DOHH2 (cell line): ENCODE data around the gene CCNL1.

Experiments
- H3F3A ChIP-seq: fragments of 200-600 bp; sonication (generic), shearing (Covaris generic); 2 replicates; pipeline ENCODE4 v1.6.0; 2016; ENCODE audit warnings: antibody characterized with exemption, mild to moderate bottlenecking; ENCODE audit not compliant: control insufficient read depth, insufficient read depth
- H3K27ac ChIP-seq: fragments of 200-600 bp; sonication (generic); 2 replicates; pipeline ENCODE4 v1.5.1; 2014; ENCODE audit warnings: low read depth, mild to moderate bottlenecking, low read length, moderate library complexity
- H3K27me3 ChIP-seq: fragments of 200-600 bp; sonication (generic); 2 replicates; pipeline ENCODE4 v1.6.1; 2014; ENCODE audit warnings: mild to moderate bottlenecking, low read length, mixed read lengths; ENCODE audit not compliant: control insufficient read depth
- H3K36me3 ChIP-seq: fragments of 200-600 bp; sonication (generic); 2 replicates; pipeline ENCODE4 v1.6.1; 2014; ENCODE audit warnings: mild to moderate bottlenecking, low read length, moderate library complexity, mixed read lengths; ENCODE audit not compliant: control insufficient read depth
- H3K4me1 ChIP-seq: fragments of 200-600 bp; sonication (generic); 2 replicates; pipeline ENCODE4 v1.6.1; 2014; ENCODE audit warnings: mild to moderate bottlenecking, low read length, mixed read lengths; ENCODE audit not compliant: control insufficient read depth
- H3K4me2 ChIP-seq: fragments of 200-600 bp; sonication (generic); 2 replicates; pipeline ENCODE4 v1.6.0; 2014; ENCODE audit warnings: mild to moderate bottlenecking, low read length, moderate library complexity
- H3K4me3 ChIP-seq: fragments of 200-600 bp; sonication (generic); 2 replicates; pipeline ENCODE4 v1.5.1; 2014; ENCODE audit warnings: mild to moderate bottlenecking, low read length, mixed read lengths
- H3K79me2 ChIP-seq: fragments of 200-600 bp; sonication (generic); 2 replicates; pipeline ENCODE4 v1.6.1; 2014; ENCODE audit warnings: mild to moderate bottlenecking, low read length, mixed read lengths; ENCODE audit not compliant: control insufficient read depth
- H3K9me2 ChIP-seq: fragments of 200-600 bp; sonication (generic); replicated peaks from 2 replicates; pipeline ENCODE4 v1.6.1; 2014; ENCODE audit warnings: mild to moderate bottlenecking, low read length, mixed read lengths; ENCODE audit not compliant: control insufficient read depth
- H3K9me3 ChIP-seq: fragments of 200-600 bp; sonication (generic); 2 replicates; pipeline ENCODE4 v1.6.1; 2014; ENCODE audit warnings: antibody characterized with exemption, low read length, mixed read lengths; ENCODE audit not compliant: control insufficient read depth, insufficient read depth
- H4K20me1 ChIP-seq: fragments of 200-600 bp; sonication (generic); 2 replicates; pipeline ENCODE4 v1.6.0; 2014; ENCODE audit warnings: low read depth, mild to moderate bottlenecking, antibody characterized with exemption, low read length, moderate library complexity; ENCODE audit not compliant: control insufficient read depth, insufficient read depth
- CTCF ChIP-seq: fragments of 200-600 bp; sonication (generic); IDR thresholded peaks from one replicate; pipeline ENCODE4 v1.5.1; 2014; ENCODE audit warnings: antibody characterized with exemption, mild to moderate bottlenecking, low read depth, low read length; ENCODE audit not compliant: poor library complexity, severe bottlenecking
- EZH2phosphoT487 ChIP-seq: fragments of 200-600 bp; sonication (generic); IDR thresholded peaks from 2 replicates; pipeline ENCODE4 v1.6.1; 2017; ENCODE audit warnings: borderline replicate concordance, mild to moderate bottlenecking, antibody characterized with exemption, low read length, moderate library complexity, mixed read lengths

The CCNL1 gene

DNA sequence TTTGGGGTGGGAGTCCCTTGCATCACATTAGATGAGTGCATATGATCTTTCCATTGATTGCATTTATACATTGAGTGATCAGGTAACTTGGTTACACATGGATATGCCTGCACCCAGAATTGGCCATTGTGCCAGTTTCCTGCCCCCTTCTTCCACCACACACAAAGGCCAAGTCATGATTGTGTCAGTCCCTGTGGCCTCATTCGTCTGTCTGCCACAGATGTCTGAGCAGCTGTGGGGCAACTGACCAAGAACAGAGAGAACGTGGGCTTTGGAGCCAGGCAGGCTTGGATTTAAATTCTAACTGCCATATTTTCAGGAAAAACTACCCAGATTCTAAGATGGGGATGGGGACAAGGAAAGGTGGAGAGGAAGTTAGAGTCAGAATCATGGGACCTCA, 27.0 kb downstream of the CCNL1 start:
- TF ChIP-seq EZH2phosphoT487 (no peak), CTCF (no peak)
- Histone ChIP-seq H3K9me2 (no peaks in the 10 kb centered on the region), H3K36me3 (no peaks in the 10 kb centered on the region), H3K4me2 (no peak overlapping the region), H3F3A (no peaks in the 10 kb centered on the region), H3K27ac (no peak overlapping the region), H3K27me3 (no peaks in the 10 kb centered on the region), H3K9me3 (no peaks in the 10 kb centered on the region), H3K4me1 (peaks cover 40% of the 10 kb centered on the region), H4K20me1 (no peaks in the 10 kb centered on the region), H3K4me3 (no peak overlapping the region), H3K79me2 (no peaks in the 10 kb centered on the region)

GRCh38 chr3:157132341-157132740, 27.6 kb downstream of the CCNL1 start:
- H3K27ac ChIP-seq: no peak overlapping the region
- H3K4me1 ChIP-seq: peaks cover 39% of the 10 kb centered on the region
- no peaks in the 10 kb centered on the region for H3F3A ChIP-seq

DNA sequence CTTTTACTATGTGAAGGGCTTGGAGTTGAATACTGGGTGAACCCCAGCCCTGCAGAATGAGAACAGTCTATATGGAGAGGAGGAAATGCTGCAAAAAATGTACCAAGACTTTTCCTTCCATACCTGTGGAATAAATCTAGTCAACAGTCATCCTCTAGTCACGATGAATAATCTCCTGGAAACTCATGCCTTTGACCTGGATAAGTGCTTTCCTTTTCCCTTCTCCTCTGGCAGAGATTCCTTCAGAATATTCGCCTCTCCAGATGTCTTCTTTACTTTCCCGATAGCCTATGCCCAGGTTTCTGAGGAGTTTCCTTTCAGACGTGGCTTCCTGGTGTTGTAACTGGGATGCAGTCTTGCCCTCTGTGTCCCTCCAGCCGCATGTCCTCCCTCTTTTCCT, 28.1 kb downstream of the CCNL1 start:
- Histone ChIP-seq H3K9me3 (no peaks in the 10 kb centered on the region), H3K9me2 (no peaks in the 10 kb centered on the region), H3K36me3 (no peaks in the 10 kb centered on the region), H3K79me2 (no peaks in the 10 kb centered on the region), H3K27ac (no peak overlapping the region), H3F3A (no peaks in the 10 kb centered on the region), H4K20me1 (no peaks in the 10 kb centered on the region), H3K4me1 (peaks cover 34% of the 10 kb centered on the region), H3K27me3 (no peaks in the 10 kb centered on the region), H3K4me3 (no peak overlapping the region), H3K4me2 (no peak overlapping the region)
- TF ChIP-seq CTCF: no peak
- TF ChIP-seq EZH2phosphoT487: no peak

More at GRCh38 chr3:157132341-157132740, 27.6 kb downstream of the CCNL1 start:
- Histone ChIP-seq H3K79me2 (no peaks in the 10 kb centered on the region), H4K20me1 (no peaks in the 10 kb centered on the region), H3K9me3 (no peaks in the 10 kb centered on the region), H3K4me2 (no peak overlapping the region), H3K36me3 (no peaks in the 10 kb centered on the region), H3K9me2 (no peaks in the 10 kb centered on the region), H3K27me3 (no peaks in the 10 kb centered on the region), H3K4me3 (no peak overlapping the region)
- TF ChIP-seq EZH2phosphoT487 (no peak), CTCF (no peak)
